Measurements from ENCODE around the gene NCAPH2.

DNA sequence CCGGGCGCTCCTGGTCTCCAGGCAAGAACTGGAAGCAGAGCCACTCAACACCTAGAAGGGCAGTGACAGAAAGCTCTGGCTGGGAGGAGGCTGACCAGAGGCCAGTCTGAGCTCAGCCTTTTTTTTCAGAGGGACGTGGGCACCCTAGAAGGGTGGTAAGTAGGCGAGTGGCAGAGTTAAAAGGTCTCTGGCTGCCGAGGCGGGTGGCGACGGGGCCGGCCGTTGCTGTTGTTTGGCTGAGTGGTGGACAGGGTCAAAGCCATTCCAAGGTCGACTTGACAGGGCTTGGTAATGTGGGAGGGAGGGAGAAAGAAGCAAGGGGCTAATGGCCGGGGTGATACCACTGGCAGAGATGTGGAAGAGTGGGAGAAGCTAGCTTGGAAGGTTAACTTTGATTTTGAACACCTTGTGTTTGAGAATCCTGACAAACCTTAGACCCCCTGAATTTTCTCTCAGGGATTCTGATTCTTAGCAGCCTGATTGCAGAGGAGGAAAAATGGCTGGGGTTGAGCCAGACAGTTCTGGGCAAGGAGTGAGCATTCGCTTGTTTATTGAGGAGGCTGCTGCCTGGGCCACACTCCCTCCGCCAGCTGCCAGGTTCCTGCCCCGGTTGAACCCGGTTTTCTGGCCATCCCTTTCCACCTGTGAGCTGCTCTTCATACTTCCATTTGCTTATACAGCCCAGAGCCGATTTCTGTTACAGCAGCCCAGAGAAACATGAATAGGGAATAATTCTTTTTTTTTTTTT lies 55.6 kb downstream of the NCAPH2 start:
- TF ChIP-seq, protein P1, sequence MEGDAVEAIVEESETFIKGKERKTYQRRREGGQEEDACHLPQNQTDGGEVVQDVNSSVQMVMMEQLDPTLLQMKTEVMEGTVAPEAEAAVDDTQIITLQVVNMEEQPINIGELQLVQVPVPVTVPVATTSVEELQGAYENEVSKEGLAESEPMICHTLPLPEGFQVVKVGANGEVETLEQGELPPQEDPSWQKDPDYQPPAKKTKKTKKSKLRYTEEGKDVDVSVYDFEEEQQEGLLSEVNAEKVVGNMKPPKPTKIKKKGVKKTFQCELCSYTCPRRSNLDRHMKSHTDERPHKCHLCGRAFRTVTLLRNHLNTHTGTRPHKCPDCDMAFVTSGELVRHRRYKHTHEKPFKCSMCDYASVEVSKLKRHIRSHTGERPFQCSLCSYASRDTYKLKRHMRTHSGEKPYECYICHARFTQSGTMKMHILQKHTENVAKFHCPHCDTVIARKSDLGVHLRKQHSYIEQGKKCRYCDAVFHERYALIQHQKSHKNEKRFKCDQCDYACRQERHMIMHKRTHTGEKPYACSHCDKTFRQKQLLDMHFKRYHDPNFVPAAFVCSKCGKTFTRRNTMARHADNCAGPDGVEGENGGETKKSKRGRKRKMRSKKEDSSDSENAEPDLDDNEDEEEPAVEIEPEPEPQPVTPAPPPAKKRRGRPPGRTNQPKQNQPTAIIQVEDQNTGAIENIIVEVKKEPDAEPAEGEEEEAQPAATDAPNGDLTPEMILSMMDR (IDR thresholded peaks at IDR 0.05): no peak
- TF ChIP-seq POLR2AphosphoS5 (IDR thresholded peaks at IDR 0.05; ENCODE audit: insufficient read depth in 1 of 2, low read depth in 1 of 2): no peak
